ENCODE data around the gene CAPN5. TPM values are rescaled to one million over a fixed set of nuclear protein-coding genes. Genes with fewer than 3 reads are reported as not detected.
"Not testable (repeated sequence)": the region's sequence is repeated elsewhere in the genome, so short reads cannot be mapped to it uniquely, and the experiment has no call there.

CAPN5 gene
- polyA plus RNA-seq (2014; cell fraction: cytosol; rRNA removed) = 4.1 and 4.9 TPM in 2 replicates
- 9.0 and 9.1 TPM in 2 replicates for polyA plus RNA-seq (2014; cell fraction: nucleus; rRNA removed)

- peak; percentile 88 for DNase-seq (ENCODE audit: low spot score)
These were observed at the start of gene CAPN5 for GRCh38 chr11:77066229-77067042. Gene CAPN5 (plus strand): TSS chr11:77066971. CDS start chr11:77084887, 17,916 bp downstream.

GRCh38 chr11:77018396-77018924, 48.3 kb upstream of the CAPN5 start:
- DNase-seq (ENCODE audit: low spot score) = not testable (repeated sequence)

GRCh38 chr11:77019976-77020595, 46.7 kb upstream of the CAPN5 start:
- no peak for DNase-seq (ENCODE audit: low spot score)

GRCh38 chr11:77020734-77021133, 46.0 kb upstream of the CAPN5 start:
- DNase-seq (ENCODE audit: low spot score) = no peak

GRCh38 chr11:77024745-77025144, 42.0 kb upstream of the CAPN5 start:
- DNase-seq (ENCODE audit: low spot score) = no peak

- no peak for DNase-seq (ENCODE audit: low spot score)
These were observed 40.5 kb upstream of the CAPN5 start for GRCh38 chr11:77026221-77026620.

GRCh38 chr11:77026743-77027142, 40.0 kb upstream of the CAPN5 start:
- no peak for DNase-seq (ENCODE audit: low spot score)

GRCh38 chr11:77027275-77027674, 39.5 kb upstream of the CAPN5 start:
- DNase-seq (ENCODE audit: low spot score) = no peak

- DNase-seq (ENCODE audit: low spot score) = no peak
These were observed 36.9 kb upstream of the CAPN5 start for GRCh38 chr11:77029829-77030228.

- DNase-seq (ENCODE audit: low spot score) = no peak
These were observed 35.8 kb upstream of the CAPN5 start for GRCh38 chr11:77030834-77031414.

GRCh38 chr11:77031599-77031998, 35.2 kb upstream of the CAPN5 start:
- DNase-seq (ENCODE audit: low spot score) = no peak

GRCh38 chr11:77035039-77035438, 31.7 kb upstream of the CAPN5 start:
- DNase-seq (ENCODE audit: low spot score) = no peak

GRCh38 chr11:77035580-77035979, 31.2 kb upstream of the CAPN5 start:
- DNase-seq (ENCODE audit: low spot score) = no peak

GRCh38 chr11:77036398-77036797, 30.4 kb upstream of the CAPN5 start:
- DNase-seq (ENCODE audit: low spot score) = no peak

GRCh38 chr11:77037057-77037456, 29.7 kb upstream of the CAPN5 start:
- DNase-seq (ENCODE audit: low spot score) = no peak

- DNase-seq (ENCODE audit: low spot score) = no peak
These were observed 28.5 kb upstream of the CAPN5 start for GRCh38 chr11:77038029-77038824.

GRCh38 chr11:77038825-77039326, 27.9 kb upstream of the CAPN5 start:
- DNase-seq (ENCODE audit: low spot score) = no peak

- peak; percentile 64 for DNase-seq (ENCODE audit: low spot score)
These were observed 27.0 kb upstream of the CAPN5 start for GRCh38 chr11:77039491-77040400.

- no peak for DNase-seq (ENCODE audit: low spot score)
These were observed 26.4 kb upstream of the CAPN5 start for GRCh38 chr11:77040401-77040777.

GRCh38 chr11:77040889-77041288, 25.9 kb upstream of the CAPN5 start:
- no peak for DNase-seq (ENCODE audit: low spot score)
